MCF 10A (cell line): ENCODE data around the gene LRRN2. TPM values are rescaled to one million over a fixed set of nuclear protein-coding genes. Genes with fewer than 3 reads are reported as not detected.

Experiments
- BruUV-seq: library from RNA; stranded (reverse); fragments of 400-500 nt; replicated peaks from 2 replicates; lab custom pipeline; 2021; lab: Mats Ljungman, UMichigan
- CTCF ChIA-PET: fragments of 300-600 bp; sonication (Branson Sonifier 250); formaldehyde crosslinking; extraction: SDS; loops from one replicate; lab custom pipeline; 2021; ENCODE audit warnings: antibody characterized with exemption, inconsistent platforms; lab: Yijun Ruan, JAX
- POLR2A ChIA-PET: fragments of 300-600, 350-650 bp; sonication (Branson Sonifier 250); formaldehyde crosslinking; extraction: SDS; loops from one replicate; lab custom pipeline; 2020; ENCODE audit warnings: antibody characterized with exemption, inconsistent platforms; lab: Yijun Ruan, JAX
- DNase-seq: peaks from one replicate; pipeline ENCODE4 v3.0.0-alpha.2; 2018; ENCODE audit not compliant: unreplicated experiment
- H3K27ac Mint-ChIP-seq: one replicate; pipeline ENCODE4 v1.8.0; 2022; ENCODE audit warnings: mild to moderate bottlenecking, low read depth, mixed read lengths; ENCODE audit not compliant: unreplicated experiment
- H3K27me3 Mint-ChIP-seq: one replicate; pipeline ENCODE4 v1.8.0; 2022; ENCODE audit warnings: mixed read lengths; ENCODE audit not compliant: insufficient read depth, unreplicated experiment
- H3K36me3 Mint-ChIP-seq: one replicate; pipeline ENCODE4 v1.8.0; 2022; ENCODE audit warnings: mild to moderate bottlenecking, moderate library complexity, mixed read lengths; ENCODE audit not compliant: insufficient read depth, unreplicated experiment
- H3K4me1 Mint-ChIP-seq: one replicate; pipeline ENCODE4 v1.8.0; 2022; ENCODE audit warnings: mixed read lengths; ENCODE audit not compliant: insufficient read depth, unreplicated experiment
- H3K4me3 Mint-ChIP-seq: one replicate; pipeline ENCODE4 v1.8.0; 2022; ENCODE audit warnings: mild to moderate bottlenecking, moderate library complexity, mixed read lengths; ENCODE audit not compliant: unreplicated experiment
- H3K9me3 Mint-ChIP-seq: one replicate; pipeline ENCODE4 v1.8.0; 2022; ENCODE audit warnings: mixed read lengths; ENCODE audit not compliant: unreplicated experiment
- CTCF ChIP-seq: fragments of 200-600 bp; IDR thresholded peaks from one replicate; pipeline ENCODE4 v1.8.0; 2022; ENCODE audit warnings: antibody characterized with exemption, mild to moderate bottlenecking; ENCODE audit not compliant: unreplicated experiment
- intact Hi-C: fragments of 100-400 bp; cut with micrococcal nuclease; formaldehyde crosslinking; loops from 2 replicates; pipeline ENCODE4 v1.14.1; 2022
- total RNA-seq: library from RNA; stranded (reverse); gene quantifications from 2 replicates; pipeline ENCODE4 v1.2.3, GENCODE V29; 2022

The LRRN2 gene
- total RNA-seq, 1 experiment from 2014 or later, result not detected

- intact Hi-C loops, result no loop called here
These were observed 36.0 kb upstream of the LRRN2 start for GRCh38 chr1:204721373-204722055.

GRCh38 chr1:204716660-204717059, 31.1 kb upstream of the LRRN2 start:
- Mint-ChIP-seq H3K36me3 (no peaks in the 10 kb centered on the region), H3K27me3 (peaks cover 19% of the 10 kb centered on the region), H3K27ac (no peak overlapping the region), H3K4me1 (peaks cover 6% of the 10 kb centered on the region), H3K9me3 (peaks cover 8% of the 10 kb centered on the region), H3K4me3 (no peak overlapping the region)
- CTCF ChIA-PET, result interaction anchor here (1.0 kb wide), 1 partner anchor 15 kb away, joined by 3 read pairs; no protein-coding TSS in a partner anchor
- intact Hi-C loops, result no loop called here
- no TSS peak for BruUV-seq
- no peak for DNase-seq
- no peak for TF ChIP-seq CTCF
- POLR2A ChIA-PET, result no interaction called here

More at GRCh38 chr1:204721373-204722055, 36.0 kb upstream of the LRRN2 start:
- TF ChIP-seq CTCF, result no peak
- H3K36me3 Mint-ChIP-seq, result no peaks in the 10 kb centered on the region
- DNase-seq, result no peak
- peaks cover 12% of the 10 kb centered on the region for H3K4me1 Mint-ChIP-seq
- no peaks in the 10 kb centered on the region for H3K27me3 Mint-ChIP-seq
- no TSS peak for BruUV-seq
- ChIA-PET CTCF (interaction anchor here (0.7 to 1.5 kb wide), 4 partner anchors 10 to 86 kb away, joined by 3 to 6 read pairs (median 6); no protein-coding TSS in a partner anchor), POLR2A (interaction anchor here (0.9 kb wide), 1 partner anchor 40 kb away, joined by 4 read pairs; no protein-coding TSS in a partner anchor)
- H3K9me3 Mint-ChIP-seq, result peaks cover 8% of the 10 kb centered on the region
- no peak overlapping the region for H3K4me3 Mint-ChIP-seq
- no peak overlapping the region for H3K27ac Mint-ChIP-seq

- H3K9me3 Mint-ChIP-seq, result peaks cover 4% of the 10 kb centered on the region
- H3K36me3 Mint-ChIP-seq, result no peaks in the 10 kb centered on the region
- DNase-seq, result no peak
- CTCF ChIA-PET, result interaction anchor here (0.6 to 1.6 kb wide), 4 partner anchors 11 to 156 kb away, joined by 3 to 4 read pairs (median 3); no protein-coding TSS in a partner anchor
- H3K4me3 Mint-ChIP-seq, result no peak overlapping the region
- no peak overlapping the region for H3K27ac Mint-ChIP-seq
- TF ChIP-seq CTCF, result no peak
- no TSS peak for BruUV-seq
- POLR2A ChIA-PET, result interaction anchor here (1.6 kb wide), 1 partner anchor 14 kb away, joined by 5 read pairs; no protein-coding TSS in a partner anchor
- intact Hi-C loops, result no loop called here
- H3K27me3 Mint-ChIP-seq, result peaks cover 31% of the 10 kb centered on the region
- peaks cover 4% of the 10 kb centered on the region for H3K4me1 Mint-ChIP-seq
These were observed 29.4 kb upstream of the LRRN2 start for GRCh38 chr1:204714861-204715511.
